Urinary bladder (tissue), 4 donors: ENCODE data around the gene PRDM15. TPM values are rescaled to one million over a fixed set of nuclear protein-coding genes. Genes with fewer than 3 reads are reported as not detected.

Experiments used
- DNase-seq: peaks from one replicate; pipeline ENCODE4 v3.0.0-alpha.2; 2015; ENCODE audit errors: extremely low spot score
- H3K27ac ChIP-seq: one replicate; pipeline ENCODE4 v1.5.1; 2013; ENCODE audit warnings: low read depth, mild to moderate bottlenecking, moderate library complexity
- H3K36me3 ChIP-seq: one replicate; pipeline ENCODE4 v1.6.1; 2013; ENCODE audit warnings: mild to moderate bottlenecking, moderate library complexity; ENCODE audit not compliant: insufficient read depth
- H3K4me1 ChIP-seq: one replicate; pipeline ENCODE4 v1.6.1; 2013; ENCODE audit warnings: mild to moderate bottlenecking, moderate library complexity; ENCODE audit not compliant: insufficient read depth
- H3K4me3 ChIP-seq: one replicate; pipeline ENCODE4 v1.5.1; 2013; ENCODE audit warnings: low read depth, low read length
- WGBS: extraction: QIAGEN DNeasy Blood & Tissue Kit; methylation state at CpG from one replicate; pipeline ENCODE4 v1.1.7; 2013; 5-methylcytosine and 5-hydroxymethylcytosine counted together
- polyA plus RNA-seq: library from polyadenylated mRNA; stranded (reverse); fragments of 200-250 nt; gene quantifications from one replicate; pipeline ENCODE4 v1.2.3, GENCODE V29; 2013
- total RNA-seq: library from RNA; depleted of rRNA; stranded (reverse); fragments of >200 nt; gene quantifications from one replicate; pipeline ENCODE4 v1.2.3, GENCODE V29; 2014
- donor health status: healthy with polysubstance abuse.
- donor health status: healthy.

PRDM15 gene
- total and polyA plus RNA-seq, 2 donors: 3.2 to 4.5 TPM

DNA sequence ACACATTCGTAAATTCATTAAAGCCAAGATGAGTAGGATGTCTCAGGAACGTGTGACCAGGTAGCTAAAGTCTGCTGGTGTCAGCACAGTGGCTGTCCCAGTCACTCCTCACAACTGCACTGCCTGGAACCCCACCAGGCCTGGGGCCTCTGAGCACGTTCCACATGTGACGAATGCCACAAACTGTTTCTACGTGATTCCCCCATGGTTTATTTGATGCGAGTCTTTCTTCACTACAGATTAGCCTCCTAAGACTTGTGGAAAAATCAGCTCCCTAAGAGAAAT, 33.2 kb downstream of the PRDM15 start:
- Histone ChIP-seq H3K4me3 (no peak overlapping the region), H3K27ac (no peak overlapping the region), H3K4me1 (no peaks in the 10 kb centered on the region), H3K36me3 (no peaks in the 10 kb centered on the region)
- 86% methylated on average over 6 of the region's 6 CpGs for WGBS
- DNase-seq: no peak

DNA sequence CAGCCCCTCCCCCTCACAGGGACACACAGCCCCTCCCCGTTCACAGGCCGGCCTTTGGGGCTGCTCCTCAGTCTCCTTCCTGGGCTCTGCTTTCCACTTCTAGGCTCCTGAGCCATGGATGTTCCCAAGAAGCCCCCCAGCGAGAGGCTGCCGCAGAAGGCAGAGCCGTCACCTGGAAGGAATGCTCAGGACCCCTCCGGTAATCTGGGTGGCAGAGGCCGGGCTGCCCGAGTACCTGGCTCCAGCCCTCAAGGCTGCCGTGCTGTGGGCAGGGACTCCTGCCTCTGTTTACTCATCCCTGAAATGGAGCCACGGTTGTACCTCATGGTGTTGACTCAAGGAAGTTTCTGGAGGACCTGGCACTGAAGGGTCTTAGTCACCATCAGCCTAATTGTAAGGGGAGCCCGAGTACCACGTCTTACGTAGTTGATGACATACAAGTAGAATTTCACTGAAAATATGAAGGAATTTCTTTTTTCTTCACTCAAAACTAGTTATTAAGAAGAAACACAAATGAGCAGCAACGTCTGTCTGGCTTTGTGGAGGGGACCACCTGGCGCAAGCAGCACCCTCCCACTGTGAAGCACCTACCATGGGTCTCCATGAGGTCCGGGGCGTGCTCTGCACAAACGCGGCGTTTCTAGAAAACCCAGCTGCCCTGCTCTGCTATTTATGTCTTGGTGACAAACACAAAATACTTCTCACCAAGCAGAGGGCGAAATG, 33.7 kb downstream of the PRDM15 start:
- WGBS: 90% methylated on average over 21 of the region's 21 CpGs
- no peak overlapping the region for H3K4me3 ChIP-seq
- H3K4me1 ChIP-seq: no peaks in the 10 kb centered on the region
- DNase-seq: no peak
- no peak overlapping the region for H3K27ac ChIP-seq
- no peaks in the 10 kb centered on the region for H3K36me3 ChIP-seq

DNA sequence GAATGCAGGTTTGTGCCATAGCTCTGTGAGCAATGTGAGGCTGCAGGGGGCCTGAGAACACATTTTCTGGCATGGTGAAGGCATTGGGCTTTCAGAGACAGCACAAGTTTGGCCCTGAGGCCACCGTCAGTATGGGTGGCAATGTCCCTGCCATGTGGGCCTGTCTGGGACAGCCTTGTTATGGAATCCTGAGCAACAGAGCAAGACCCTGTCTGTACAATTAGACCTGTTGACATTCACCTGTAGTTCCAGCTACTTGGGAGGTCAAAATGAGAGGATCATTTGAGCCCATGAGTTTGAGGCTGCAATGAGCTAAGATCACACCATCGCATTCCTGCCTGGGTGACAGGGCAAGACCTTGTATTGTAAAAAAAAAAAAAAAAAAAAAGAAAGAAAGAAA, 35.6 kb downstream of the PRDM15 start:
- H3K4me1 ChIP-seq: no peaks in the 10 kb centered on the region
- DNase-seq: no peak
- WGBS: 97% methylated on average over 2 of the region's 2 CpGs
- no peak overlapping the region for H3K27ac ChIP-seq
- no peak overlapping the region for H3K4me3 ChIP-seq
- no peaks in the 10 kb centered on the region for H3K36me3 ChIP-seq

DNA sequence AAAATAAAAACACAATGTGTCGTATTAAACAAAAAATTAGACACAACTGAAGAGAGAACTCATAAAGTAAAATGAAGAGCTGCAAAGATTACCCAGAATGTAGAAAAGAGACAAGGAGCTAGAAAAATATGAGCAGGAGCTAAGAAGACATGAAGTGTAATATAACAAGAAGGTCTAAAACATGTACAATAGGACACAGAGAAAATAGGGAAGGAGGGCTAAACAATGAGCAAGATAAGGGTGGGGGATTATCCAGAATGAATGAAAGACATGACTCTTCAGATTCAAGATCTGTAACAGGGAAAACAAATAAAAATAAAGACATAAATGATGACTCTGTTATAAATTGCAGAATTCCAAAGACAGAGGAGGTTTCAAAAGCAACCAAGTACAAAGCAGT, 38.3 kb downstream of the PRDM15 start:
- DNase-seq: no peak
- H3K27ac ChIP-seq: no peak overlapping the region
- no peak overlapping the region for H3K4me3 ChIP-seq
- WGBS: 99% methylated on average over 1 of the region's 1 CpG
- H3K4me1 ChIP-seq: no peaks in the 10 kb centered on the region
- H3K36me3 ChIP-seq: no peaks in the 10 kb centered on the region

DNA sequence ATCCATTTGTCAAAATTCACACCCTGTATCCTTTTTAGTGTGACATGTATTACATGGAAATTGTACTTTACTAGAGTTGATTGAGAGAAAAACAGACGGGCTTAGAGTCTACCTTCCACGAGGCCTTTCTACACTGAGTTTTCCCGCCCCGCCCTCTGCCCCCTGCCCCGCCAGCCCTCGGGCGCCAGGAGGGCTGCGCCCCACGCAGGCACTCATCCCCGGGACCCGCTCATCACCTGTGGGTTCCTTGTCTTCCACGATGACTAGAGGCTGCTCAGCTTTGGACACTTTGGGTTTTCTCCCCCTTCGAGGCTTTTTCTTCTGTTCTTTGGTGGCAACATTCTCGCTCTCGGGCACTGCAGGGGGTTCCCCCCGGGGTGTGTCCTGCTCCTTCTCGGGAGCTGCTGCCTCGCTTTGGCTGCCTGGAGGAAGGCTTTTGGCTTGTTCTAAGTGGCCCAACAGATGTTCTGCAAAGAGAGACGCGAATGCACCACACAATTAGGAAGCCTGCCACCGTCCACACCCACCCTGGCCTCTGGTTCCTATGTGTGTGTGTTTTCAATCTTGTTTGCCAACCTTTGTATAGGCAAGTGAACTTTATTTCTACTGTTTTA, 39.6 kb downstream of the PRDM15 start:
- H3K4me3 ChIP-seq: no peak overlapping the region
- H3K36me3 ChIP-seq: no peaks in the 10 kb centered on the region
- H3K27ac ChIP-seq: no peak overlapping the region
- no peak for DNase-seq
- H3K4me1 ChIP-seq: no peaks in the 10 kb centered on the region
- 94% methylated on average over 21 of the region's 21 CpGs for WGBS

DNA sequence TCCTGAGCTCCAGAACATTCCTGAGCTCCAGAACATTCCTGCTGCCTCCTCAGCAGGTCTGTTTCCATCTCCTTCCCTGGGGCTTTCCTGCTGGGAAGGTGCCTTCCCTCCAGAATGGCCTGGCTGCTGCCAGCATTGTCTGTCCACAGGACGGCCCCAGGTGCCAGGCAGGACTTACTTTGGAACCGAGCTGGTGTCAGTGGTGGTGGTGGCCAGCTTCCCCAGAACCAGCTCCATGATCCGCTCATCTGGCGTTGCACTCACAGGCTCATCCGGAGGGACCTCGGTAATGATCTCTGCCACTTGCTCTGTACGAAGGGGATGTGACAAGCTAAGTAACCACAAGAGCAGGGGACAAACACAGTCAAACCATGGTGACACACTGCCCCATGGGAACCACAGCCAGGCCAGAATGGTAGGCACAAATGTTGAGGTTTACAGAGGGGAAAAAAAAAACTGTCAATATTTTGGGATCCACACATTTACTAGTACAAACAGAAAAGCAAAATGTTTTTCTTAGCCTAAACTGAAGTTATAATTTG, 41.3 kb downstream of the PRDM15 start:
- DNase-seq: no peak
- Histone ChIP-seq H3K4me1 (no peaks in the 10 kb centered on the region), H3K4me3 (no peak overlapping the region), H3K36me3 (no peaks in the 10 kb centered on the region), H3K27ac (no peak overlapping the region)
- WGBS: 90% methylated on average over 7 of the region's 7 CpGs

DNA sequence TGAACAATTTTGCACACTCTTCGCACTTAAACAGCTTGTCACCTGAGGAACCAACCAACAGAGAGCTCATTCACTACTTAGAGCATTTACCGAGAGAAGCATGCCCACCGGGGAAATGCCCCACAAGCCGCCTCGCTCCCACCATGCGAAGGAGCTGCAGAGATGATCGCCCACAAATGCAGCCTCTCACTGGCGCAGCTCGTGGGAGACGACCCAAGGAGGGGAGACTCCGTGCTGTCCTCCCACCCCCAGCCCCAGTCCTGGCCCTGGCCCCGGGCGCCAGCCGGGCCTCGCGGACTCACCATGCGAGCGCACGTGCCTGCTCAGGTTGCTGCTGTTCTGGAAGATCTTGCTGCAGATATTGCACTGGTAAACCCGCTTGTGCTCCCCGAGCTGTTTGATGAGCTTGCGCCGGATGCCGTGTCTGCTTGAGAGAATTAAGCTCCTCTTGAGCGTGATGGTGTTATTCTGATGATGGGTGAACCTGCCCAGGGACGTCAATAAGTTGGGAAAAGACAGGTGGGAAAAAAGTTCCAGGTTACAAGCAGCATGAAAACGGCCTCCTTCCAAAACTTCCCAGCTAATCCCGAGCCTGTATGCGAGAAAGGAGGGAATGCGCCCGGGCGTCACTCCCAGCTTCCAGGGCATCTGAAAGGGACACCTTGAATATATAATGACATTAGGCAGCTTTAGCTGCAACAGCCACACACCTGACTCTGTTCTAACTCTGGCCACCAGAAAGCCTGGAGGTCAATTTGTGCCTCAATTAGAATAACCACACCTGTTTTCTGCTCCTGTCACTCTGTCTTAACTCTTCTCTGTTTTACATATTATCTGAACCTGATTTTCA, 42.8 kb downstream of the PRDM15 start:
- Histone ChIP-seq H3K4me1 (no peaks in the 10 kb centered on the region), H3K4me3 (no peak overlapping the region), H3K27ac (no peak overlapping the region), H3K36me3 (no peaks in the 10 kb centered on the region)
- no peak for DNase-seq
- WGBS: 94% methylated on average over 32 of the region's 32 CpGs

DNA sequence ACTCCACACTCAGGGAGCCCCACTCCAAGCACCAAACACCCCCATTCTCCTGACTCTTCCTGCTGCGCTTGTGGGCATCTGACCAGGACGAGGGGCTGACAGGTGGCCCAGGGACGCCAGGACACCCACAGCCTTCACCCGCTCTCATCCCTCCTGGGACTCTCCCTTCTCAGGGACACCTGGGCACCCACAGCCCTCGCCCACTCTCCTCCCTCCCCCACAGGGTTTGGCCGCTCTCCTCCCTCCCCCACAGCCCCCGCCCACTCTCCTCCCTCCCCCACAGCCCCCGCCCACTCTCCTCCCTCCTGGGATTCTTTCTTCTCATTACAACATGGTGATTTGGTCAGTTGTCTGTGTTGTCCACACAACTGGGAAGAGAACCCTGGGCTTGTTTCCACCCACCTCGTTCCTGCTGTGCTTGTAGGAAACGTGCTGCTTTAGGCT, 43.4 kb downstream of the PRDM15 start:
- no peak for DNase-seq
- Histone ChIP-seq H3K27ac (no peak overlapping the region), H3K4me1 (no peaks in the 10 kb centered on the region), H3K4me3 (no peak overlapping the region), H3K36me3 (no peaks in the 10 kb centered on the region)
- 94% methylated on average over 10 of the region's 10 CpGs for WGBS

DNA sequence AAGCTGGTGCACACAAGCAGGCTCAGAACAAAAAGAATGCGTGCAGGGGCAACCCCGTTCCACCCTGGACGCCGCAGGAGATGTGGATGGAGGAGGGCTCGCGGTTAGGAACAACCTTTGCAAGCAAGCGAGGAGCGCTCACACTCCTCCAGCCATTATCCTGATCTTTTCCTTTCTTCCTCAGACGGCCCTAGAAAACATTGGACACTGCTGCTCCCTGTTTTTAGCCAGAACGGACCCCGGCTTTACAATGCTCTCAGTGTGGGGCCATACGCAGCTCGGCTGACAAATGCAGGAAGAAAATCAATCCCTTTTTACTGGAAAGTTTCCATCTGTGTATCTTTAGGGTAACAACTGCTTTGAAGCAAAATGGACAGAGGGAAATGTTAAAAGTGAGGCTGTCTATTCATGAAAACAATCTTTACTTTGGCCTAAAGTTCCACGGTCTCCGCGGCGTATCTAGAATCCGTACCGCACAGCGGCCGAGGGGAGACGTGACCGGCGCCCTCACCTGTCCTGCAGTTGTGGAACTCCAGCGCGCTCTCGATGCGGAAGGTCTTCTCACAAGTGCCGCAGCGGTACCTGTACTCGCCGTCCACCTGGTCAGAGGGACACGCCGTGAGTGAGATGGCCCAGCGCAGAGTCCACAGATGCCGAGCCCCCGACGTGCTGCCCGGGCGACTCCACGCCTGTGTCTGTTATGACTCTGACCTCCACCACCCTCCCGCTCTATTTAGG, 44.0 kb downstream of the PRDM15 start:
- no peak overlapping the region for H3K27ac ChIP-seq
- H3K4me3 ChIP-seq: no peak overlapping the region
- WGBS: 94% methylated on average over 42 of the region's 42 CpGs
- H3K4me1 ChIP-seq: no peaks in the 10 kb centered on the region
- no peak for DNase-seq
- H3K36me3 ChIP-seq: no peaks in the 10 kb centered on the region

DNA sequence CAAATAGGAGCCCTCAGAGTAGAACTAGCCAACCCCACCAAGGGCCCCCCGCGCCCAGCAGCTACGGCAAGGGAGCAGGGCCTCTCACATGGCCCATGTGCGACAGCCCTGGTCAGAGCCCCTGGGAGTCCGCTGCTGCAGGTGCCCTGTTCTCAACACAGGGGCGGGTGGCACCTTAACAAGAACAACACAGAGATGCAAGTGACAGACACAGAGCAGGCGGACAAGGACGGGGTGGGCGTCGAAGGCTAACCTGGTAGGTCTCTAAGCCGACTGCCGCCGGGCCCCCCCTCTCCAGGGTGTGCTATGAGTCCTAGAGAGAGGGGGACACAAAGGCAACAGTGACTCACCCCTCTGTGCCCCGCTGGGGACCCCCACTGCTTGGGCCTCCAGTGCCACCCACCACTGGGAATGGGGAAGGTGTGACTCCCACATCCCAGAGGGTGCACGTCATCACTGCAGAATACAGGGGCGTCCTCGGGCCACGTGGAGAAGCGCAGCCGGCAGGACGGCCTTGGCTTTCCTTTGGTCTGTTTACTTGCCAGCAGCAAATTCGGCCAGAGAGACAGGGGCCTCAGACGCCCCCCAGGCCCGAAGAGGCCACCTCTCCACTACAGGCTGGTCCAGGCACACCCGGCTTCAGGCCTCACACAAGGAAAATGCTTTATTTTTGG, 44.8 kb downstream of the PRDM15 start:
- H3K4me3 ChIP-seq: no peak overlapping the region
- H3K4me1 ChIP-seq: no peaks in the 10 kb centered on the region
- H3K27ac ChIP-seq: no peak overlapping the region
- DNase-seq: no peak
- no peaks in the 10 kb centered on the region for H3K36me3 ChIP-seq
- WGBS: 92% methylated on average over 25 of the region's 25 CpGs

DNA sequence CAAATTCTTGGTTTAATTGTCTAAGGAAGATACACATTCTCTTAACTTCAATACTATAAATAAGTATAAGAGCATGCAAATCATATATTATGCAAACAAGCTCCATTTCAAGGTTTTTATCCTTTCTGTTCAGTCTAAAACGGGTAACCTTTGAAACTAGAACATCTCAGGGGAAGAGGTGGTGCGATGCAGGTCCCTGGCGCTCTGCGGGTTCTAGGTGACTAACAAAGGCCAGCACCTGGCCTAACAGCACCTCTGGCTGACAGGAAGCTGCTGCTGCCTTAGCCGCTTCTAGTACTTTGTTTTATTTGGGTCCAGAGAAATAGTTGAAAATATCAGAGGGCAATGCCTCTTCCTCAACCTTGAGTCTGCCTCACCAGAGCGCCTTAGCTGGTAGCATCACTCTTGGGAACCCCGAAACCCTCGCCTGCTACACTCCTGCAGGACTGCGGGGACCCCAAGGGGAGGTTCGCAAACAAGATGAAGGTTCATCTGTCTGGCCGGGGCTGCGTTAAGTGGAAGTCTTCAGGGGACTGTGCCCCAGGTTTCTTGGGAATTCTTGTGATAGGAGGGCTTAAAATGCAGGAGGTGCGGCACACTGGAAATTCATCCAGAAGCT, 45.5 kb downstream of the PRDM15 start:
- H3K4me1 ChIP-seq: no peaks in the 10 kb centered on the region
- WGBS: 98% methylated on average over 13 of the region's 13 CpGs

DNA sequence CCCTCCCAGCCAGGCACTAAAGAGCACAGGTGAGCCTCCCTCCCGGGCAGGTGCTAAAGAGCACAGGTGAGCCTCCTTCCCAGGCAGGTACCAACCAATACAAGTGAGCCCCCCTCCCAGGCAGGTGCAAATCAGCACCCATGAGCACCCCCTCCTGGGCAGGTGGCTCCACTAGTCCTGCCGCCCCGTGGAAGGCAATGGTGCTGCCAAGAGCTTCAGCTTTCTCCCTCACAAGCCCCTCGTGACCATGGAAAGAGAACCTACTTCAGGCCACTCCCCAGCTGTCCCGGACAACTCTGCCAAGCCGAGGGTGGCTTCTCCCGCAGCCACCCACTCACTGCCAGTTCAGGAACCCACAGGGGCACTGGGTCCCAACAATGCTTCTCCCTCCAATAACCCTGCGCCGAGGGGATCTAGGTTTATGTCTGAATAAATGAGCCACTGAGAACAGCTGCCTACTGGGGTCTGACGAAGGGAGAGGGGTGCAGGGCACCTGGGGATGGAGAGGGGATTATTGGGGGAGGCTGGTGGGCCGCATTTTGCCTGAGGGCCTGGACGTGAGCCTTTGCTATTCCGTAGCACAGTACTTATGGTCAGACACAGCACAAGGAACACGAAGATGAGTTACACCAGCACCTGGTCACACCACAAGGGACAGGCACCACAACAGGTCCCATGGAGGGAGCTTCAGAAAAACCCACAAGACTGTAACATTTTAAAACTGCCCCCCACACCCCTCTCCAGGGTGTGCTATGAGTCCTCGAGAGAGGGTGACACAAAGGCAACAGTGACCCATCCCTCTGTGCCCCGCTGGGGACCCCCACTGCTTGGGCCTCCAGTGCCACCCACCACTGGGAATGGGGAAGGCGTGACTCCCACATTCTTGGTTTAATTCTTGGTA, 46.3 kb downstream of the PRDM15 start:
- Histone ChIP-seq H3K4me3 (no peak overlapping the region), H3K27ac (no peak overlapping the region), H3K36me3 (no peaks in the 10 kb centered on the region), H3K4me1 (no peaks in the 10 kb centered on the region)
- no peak for DNase-seq
- 91% methylated on average over 17 of the region's 17 CpGs for WGBS

More for the DNA sequence above, 45.5 kb downstream of the PRDM15 start:
- no peaks in the 10 kb centered on the region for H3K36me3 ChIP-seq
- H3K4me3 ChIP-seq: no peak overlapping the region
- no peak overlapping the region for H3K27ac ChIP-seq
- DNase-seq: no peak
